LNCAP (cell line): ENCODE data around the gene CHRM3.

ENCODE experiments used
- TF ChIP-seq, protein P1 (sequence below): fragments of 450-650 bp; IDR thresholded peaks from 2 replicates; pipeline ENCODE4 v1.5.1; 2017; ENCODE audit warnings: mild to moderate bottlenecking

The CHRM3 gene

DNA sequence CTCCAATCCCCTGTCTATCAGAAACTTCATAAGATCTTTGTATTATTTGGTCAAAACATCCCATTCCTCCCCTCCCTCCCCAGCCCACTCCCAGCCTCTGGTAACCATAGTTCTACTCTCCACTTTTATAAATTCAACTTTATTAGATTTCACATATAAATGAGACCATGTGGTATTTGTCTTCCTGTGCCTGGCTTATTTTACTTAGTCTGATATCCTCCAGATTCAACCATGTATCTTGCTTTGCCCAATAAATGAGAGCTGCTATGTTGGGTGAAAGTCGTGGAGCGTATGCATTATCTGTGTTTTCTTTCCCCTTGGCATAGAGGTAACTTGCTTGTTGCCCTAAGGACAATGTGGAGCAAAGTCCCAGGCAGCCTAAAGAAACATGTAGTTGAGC, 28.5 kb upstream of the CHRM3 start:
- TF ChIP-seq, protein P1, sequence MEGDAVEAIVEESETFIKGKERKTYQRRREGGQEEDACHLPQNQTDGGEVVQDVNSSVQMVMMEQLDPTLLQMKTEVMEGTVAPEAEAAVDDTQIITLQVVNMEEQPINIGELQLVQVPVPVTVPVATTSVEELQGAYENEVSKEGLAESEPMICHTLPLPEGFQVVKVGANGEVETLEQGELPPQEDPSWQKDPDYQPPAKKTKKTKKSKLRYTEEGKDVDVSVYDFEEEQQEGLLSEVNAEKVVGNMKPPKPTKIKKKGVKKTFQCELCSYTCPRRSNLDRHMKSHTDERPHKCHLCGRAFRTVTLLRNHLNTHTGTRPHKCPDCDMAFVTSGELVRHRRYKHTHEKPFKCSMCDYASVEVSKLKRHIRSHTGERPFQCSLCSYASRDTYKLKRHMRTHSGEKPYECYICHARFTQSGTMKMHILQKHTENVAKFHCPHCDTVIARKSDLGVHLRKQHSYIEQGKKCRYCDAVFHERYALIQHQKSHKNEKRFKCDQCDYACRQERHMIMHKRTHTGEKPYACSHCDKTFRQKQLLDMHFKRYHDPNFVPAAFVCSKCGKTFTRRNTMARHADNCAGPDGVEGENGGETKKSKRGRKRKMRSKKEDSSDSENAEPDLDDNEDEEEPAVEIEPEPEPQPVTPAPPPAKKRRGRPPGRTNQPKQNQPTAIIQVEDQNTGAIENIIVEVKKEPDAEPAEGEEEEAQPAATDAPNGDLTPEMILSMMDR = no peak

GRCh38 chr1:239361403-239361802, 25.0 kb upstream of the CHRM3 start:
- TF ChIP-seq, protein P1 = no peak

GRCh38 chr1:239363930-239364329, 22.4 kb upstream of the CHRM3 start:
- TF ChIP-seq, protein P1 = no peak

- TF ChIP-seq, protein P1 = no peak
These were observed 19.1 kb upstream of the CHRM3 start for GRCh38 chr1:239367196-239367810.

GRCh38 chr1:239368436-239369109, 17.8 kb upstream of the CHRM3 start:
- TF ChIP-seq, protein P1 = no peak

GRCh38 chr1:239382666-239383065, 3.7 kb upstream of the CHRM3 start:
- TF ChIP-seq, protein P1 = no peak

- TF ChIP-seq, protein P1 = no peak
These were observed 2.7 kb upstream of the CHRM3 start for GRCh38 chr1:239383714-239384113.
